ENCODE results near the gene IP6K3.

Gene IP6K3

GRCh38 chr6:33784787-33785186 lies 38.1 kb upstream of the IP6K3 start:
- Histone ChIP-seq H3K4me3 (ENCODE audit: low read length in 2 of 2) (no peak overlapping the region), H3K4me1 (ENCODE audit: control insufficient read depth in 2 of 2, insufficient read depth in 1 of 2, low read depth in 1 of 2, low read length in 2 of 2) (peaks cover 31 to 41% of the 10 kb centered on the region in 2 donors), H3K18ac (ENCODE audit: low read length) (no peak overlapping the region), H3K79me1 (ENCODE audit: low read depth, low read length) (peaks cover 5% of the 10 kb centered on the region), H3K14ac (ENCODE audit: low read length) (no peak overlapping the region), H3K4ac (ENCODE audit: low read length) (no peak overlapping the region), H2BK120ac (ENCODE audit: low read depth, low read length) (no peak overlapping the region), H3K4me2 (ENCODE audit: insufficient read depth, low read length, poor library complexity, severe bottlenecking) (no peak overlapping the region), H3K9me3 (replicated peaks in 1 of 2; ENCODE audit: control insufficient read depth in 2 of 2, insufficient read depth in 1 of 2, low read depth in 1 of 2, low read length in 2 of 2) (no peaks in the 10 kb centered on the region), H2BK15ac (ENCODE audit: low read length) (no peak overlapping the region), H4K91ac (ENCODE audit: low read depth, low read length, poor library complexity) (no peak overlapping the region), H3K36me3 (replicated peaks in 1 of 2; ENCODE audit: control insufficient read depth in 2 of 2, insufficient read depth in 2 of 2, low read length in 2 of 2) (peaks cover 14 to 69% of the 10 kb centered on the region in 2 donors), H2AK5ac (ENCODE audit: low read depth, low read length) (no peak overlapping the region), H2BK5ac (ENCODE audit: low read length) (no peak overlapping the region), H2AFZ (ENCODE audit: low read length) (no peak overlapping the region), H3K27ac (replicated peaks; ENCODE audit: low read length) (no peak overlapping the region), H3K9ac (ENCODE audit: low read depth, low read length, poor library complexity) (no peak overlapping the region), H4K8ac (ENCODE audit: low read depth, low read length) (no peak overlapping the region), H2BK12ac (ENCODE audit: low read length) (no peak overlapping the region), H3K27me3 (ENCODE audit: control insufficient read depth in 3 of 3, insufficient read depth in 3 of 3, low read depth in 1 of 3, low read length in 3 of 3) (no peaks in the 10 kb centered on the region), H3K23ac (ENCODE audit: low read depth, low read length, poor library complexity) (no peak overlapping the region)
- no peak for DNase-seq (ENCODE audit: low spot score)
- WGBS, 2 donors (ENCODE audit: extremely low coverage in 2 of 2, insufficient read length in 2 of 2, insufficient replicate concordance in 1 of 2), result no CpG with 5 or more reads among the region's 13 CpGs

- H2BK15ac ChIP-seq (ENCODE audit: low read length), result no peak overlapping the region
- H3K4me1 ChIP-seq (ENCODE audit: control insufficient read depth in 2 of 2, insufficient read depth in 1 of 2, low read depth in 1 of 2, low read length in 2 of 2), result peaks cover 28 to 43% of the 10 kb centered on the region in 2 donors
- no peak overlapping the region for H3K9ac ChIP-seq (ENCODE audit: low read depth, low read length, poor library complexity)
- no peak overlapping the region for H3K18ac ChIP-seq (ENCODE audit: low read length)
- no peak for DNase-seq (ENCODE audit: low spot score)
- H2BK12ac ChIP-seq (ENCODE audit: low read length), result no peak overlapping the region
- no peaks in the 10 kb centered on the region for H3K27me3 ChIP-seq (ENCODE audit: control insufficient read depth in 3 of 3, insufficient read depth in 3 of 3, low read depth in 1 of 3, low read length in 3 of 3)
- no peak overlapping the region for H3K4ac ChIP-seq (ENCODE audit: low read length)
- no peak overlapping the region for H3K14ac ChIP-seq (ENCODE audit: low read length)
- no peaks in the 10 kb centered on the region for H3K9me3 ChIP-seq (replicated peaks in 1 of 2; ENCODE audit: control insufficient read depth in 2 of 2, insufficient read depth in 1 of 2, low read depth in 1 of 2, low read length in 2 of 2)
- no peak overlapping the region for H4K91ac ChIP-seq (ENCODE audit: low read depth, low read length, poor library complexity)
- H2AFZ ChIP-seq (ENCODE audit: low read length), result no peak overlapping the region
- H3K36me3 ChIP-seq (replicated peaks in 1 of 2; ENCODE audit: control insufficient read depth in 2 of 2, insufficient read depth in 2 of 2, low read length in 2 of 2), result peaks cover 16 to 78% of the 10 kb centered on the region in 2 donors
- H2BK5ac ChIP-seq (ENCODE audit: low read length), result no peak overlapping the region
- H2AK5ac ChIP-seq (ENCODE audit: low read depth, low read length), result no peak overlapping the region
- no CpG with 5 or more reads among the region's 10 CpGs for WGBS, 2 donors (ENCODE audit: extremely low coverage in 2 of 2, insufficient read length in 2 of 2, insufficient replicate concordance in 1 of 2)
- no peak overlapping the region for H2BK120ac ChIP-seq (ENCODE audit: low read depth, low read length)
- H3K4me3 ChIP-seq (ENCODE audit: low read length in 2 of 2), result no peak overlapping the region
- peaks cover 5% of the 10 kb centered on the region for H3K79me1 ChIP-seq (ENCODE audit: low read depth, low read length)
- no peak overlapping the region for H3K23ac ChIP-seq (ENCODE audit: low read depth, low read length, poor library complexity)
- H3K27ac ChIP-seq (replicated peaks; ENCODE audit: low read length), result no peak overlapping the region
- H4K8ac ChIP-seq (ENCODE audit: low read depth, low read length), result no peak overlapping the region
- H3K4me2 ChIP-seq (ENCODE audit: insufficient read depth, low read length, poor library complexity, severe bottlenecking), result no peak overlapping the region
These were observed 37.2 kb upstream of the IP6K3 start for GRCh38 chr6:33783781-33784520.

- H3K27ac ChIP-seq (replicated peaks; ENCODE audit: low read length), result no peak overlapping the region
- no peak overlapping the region for H3K4ac ChIP-seq (ENCODE audit: low read length)
- no peak overlapping the region for H2BK15ac ChIP-seq (ENCODE audit: low read length)
- no peak overlapping the region for H2BK12ac ChIP-seq (ENCODE audit: low read length)
- no peaks in the 10 kb centered on the region for H3K79me1 ChIP-seq (ENCODE audit: low read depth, low read length)
- H3K36me3 ChIP-seq (replicated peaks in 1 of 2; ENCODE audit: control insufficient read depth in 2 of 2, insufficient read depth in 2 of 2, low read length in 2 of 2), result peaks cover 30 to 90% of the 10 kb centered on the region in 2 donors
- H4K8ac ChIP-seq (ENCODE audit: low read depth, low read length), result no peak overlapping the region
- H3K27me3 ChIP-seq (ENCODE audit: control insufficient read depth in 3 of 3, insufficient read depth in 3 of 3, low read depth in 1 of 3, low read length in 3 of 3), result no peaks in the 10 kb centered on the region
- no peaks in the 10 kb centered on the region for H3K9me3 ChIP-seq (replicated peaks in 1 of 2; ENCODE audit: control insufficient read depth in 2 of 2, insufficient read depth in 1 of 2, low read depth in 1 of 2, low read length in 2 of 2)
- no CpG with 5 or more reads among the region's 5 CpGs for WGBS, 2 donors (ENCODE audit: extremely low coverage in 2 of 2, insufficient read length in 2 of 2, insufficient replicate concordance in 1 of 2)
- no peak overlapping the region for H3K14ac ChIP-seq (ENCODE audit: low read length)
- no peak overlapping the region for H2BK120ac ChIP-seq (ENCODE audit: low read depth, low read length)
- no peak overlapping the region for H2BK5ac ChIP-seq (ENCODE audit: low read length)
- peaks cover 26 to 40% of the 10 kb centered on the region in 2 donors for H3K4me1 ChIP-seq (ENCODE audit: control insufficient read depth in 2 of 2, insufficient read depth in 1 of 2, low read depth in 1 of 2, low read length in 2 of 2)
- H3K18ac ChIP-seq (ENCODE audit: low read length), result no peak overlapping the region
- no peak overlapping the region for H3K23ac ChIP-seq (ENCODE audit: low read depth, low read length, poor library complexity)
- no peak overlapping the region for H3K4me3 ChIP-seq (ENCODE audit: low read length in 2 of 2)
- no peak overlapping the region for H3K9ac ChIP-seq (ENCODE audit: low read depth, low read length, poor library complexity)
- DNase-seq (ENCODE audit: low spot score), result no peak
- no peak overlapping the region for H2AK5ac ChIP-seq (ENCODE audit: low read depth, low read length)
- H2AFZ ChIP-seq (ENCODE audit: low read length), result no peak overlapping the region
- no peak overlapping the region for H3K4me2 ChIP-seq (ENCODE audit: insufficient read depth, low read length, poor library complexity, severe bottlenecking)
- H4K91ac ChIP-seq (ENCODE audit: low read depth, low read length, poor library complexity), result no peak overlapping the region
These were observed 35.9 kb upstream of the IP6K3 start for GRCh38 chr6:33782561-33782960.

GRCh38 chr6:33781131-33781975 lies 34.6 kb upstream of the IP6K3 start:
- Histone ChIP-seq H3K27me3 (ENCODE audit: control insufficient read depth in 3 of 3, insufficient read depth in 3 of 3, low read depth in 1 of 3, low read length in 3 of 3) (no peaks in the 10 kb centered on the region), H3K4me3 (ENCODE audit: low read length in 2 of 2) (no peak overlapping the region), H3K9ac (ENCODE audit: low read depth, low read length, poor library complexity) (no peak overlapping the region), H3K14ac (ENCODE audit: low read length) (no peak overlapping the region), H3K9me3 (replicated peaks in 1 of 2; ENCODE audit: control insufficient read depth in 2 of 2, insufficient read depth in 1 of 2, low read depth in 1 of 2, low read length in 2 of 2) (no peaks in the 10 kb centered on the region), H3K4me2 (ENCODE audit: insufficient read depth, low read length, poor library complexity, severe bottlenecking) (no peak overlapping the region), H2BK5ac (ENCODE audit: low read length) (no peak overlapping the region), H3K23ac (ENCODE audit: low read depth, low read length, poor library complexity) (peak overlapping the region; percentile 19), H3K4me1 (ENCODE audit: control insufficient read depth in 2 of 2, insufficient read depth in 1 of 2, low read depth in 1 of 2, low read length in 2 of 2) (peaks cover 25 to 32% of the 10 kb centered on the region in 2 donors), H3K27ac (replicated peaks; ENCODE audit: low read length) (peak overlapping the region; percentile 70), H3K36me3 (replicated peaks in 1 of 2; ENCODE audit: control insufficient read depth in 2 of 2, insufficient read depth in 2 of 2, low read length in 2 of 2) (peaks cover 41 to 91% of the 10 kb centered on the region in 2 donors), H2BK12ac (ENCODE audit: low read length) (no peak overlapping the region), H3K18ac (ENCODE audit: low read length) (peak overlapping the region; percentile 66), H2BK120ac (ENCODE audit: low read depth, low read length) (no peak overlapping the region), H2AK5ac (ENCODE audit: low read depth, low read length) (no peak overlapping the region), H4K8ac (ENCODE audit: low read depth, low read length) (no peak overlapping the region), H3K79me1 (ENCODE audit: low read depth, low read length) (no peaks in the 10 kb centered on the region), H3K4ac (ENCODE audit: low read length) (no peak overlapping the region), H2AFZ (ENCODE audit: low read length) (no peak overlapping the region), H4K91ac (ENCODE audit: low read depth, low read length, poor library complexity) (no peak overlapping the region), H2BK15ac (ENCODE audit: low read length) (no peak overlapping the region)
- DNase-seq (ENCODE audit: low spot score), result peak; percentile 71
- WGBS, 2 donors (ENCODE audit: extremely low coverage in 2 of 2, insufficient read length in 2 of 2, insufficient replicate concordance in 1 of 2), result no CpG with 5 or more reads among the region's 16 CpGs
